Erythroblast (primary cell): ENCODE results near the gene DLG2.

Source experiments
- GATA1 ChIP-seq: IDR thresholded peaks from 2 replicates; pipeline ENCODE4 v1.6.1; 2011; ENCODE audit warnings: low read depth, mild to moderate bottlenecking, control low read depth, low read length, moderate library complexity
- POLR2A ChIP-seq: IDR thresholded peaks from 2 replicates; pipeline ENCODE4 v1.6.1; 2011; ENCODE audit warnings: mild to moderate bottlenecking, low read length

DNA sequence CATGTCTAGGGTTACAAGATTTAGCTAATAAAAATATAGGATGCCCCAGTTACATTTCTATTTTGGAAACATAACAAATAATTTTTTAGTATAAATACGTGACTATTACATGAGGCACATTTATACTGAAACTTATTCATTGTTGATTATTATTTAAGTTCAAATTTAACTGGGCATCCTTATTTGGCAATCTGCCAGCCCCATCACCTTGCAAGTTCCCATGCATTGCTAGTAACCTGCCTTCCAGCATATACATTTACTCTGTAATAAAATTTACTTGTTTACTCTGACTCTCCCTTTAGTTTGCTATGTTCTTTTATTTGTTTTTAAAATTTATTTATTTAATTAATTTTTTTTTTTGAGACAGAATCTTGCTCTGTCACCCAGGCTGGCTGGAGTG lies 1686.1 kb downstream of the DLG2 start:
- TF ChIP-seq POLR2A: no peak
- no peak for TF ChIP-seq GATA1
